Caco-2 (cell line): Measurements from ENCODE around the gene SNX20. TPM values are rescaled to one million over a fixed set of nuclear protein-coding genes. Genes with fewer than 3 reads are reported as not detected.

Experiments used
- Bru-seq: library from RNA; stranded (reverse); fragments of 400-500 nt; gene quantifications from one replicate; lab custom pipeline; 2021; lab: Mats Ljungman, UMichigan
- BruChase-seq, 2 experiments: library from RNA; stranded (reverse); fragments of 400-500 nt; gene quantifications; one replicate each; lab custom pipeline; 2021; lab: Mats Ljungman, UMichigan
- BruUV-seq: library from RNA; stranded (reverse); fragments of 400-500 nt; replicated peaks from 2 replicates; lab custom pipeline; 2021; lab: Mats Ljungman, UMichigan
- CTCF ChIA-PET: fragments of 300-600 bp; sonication (Branson Sonifier 250); formaldehyde crosslinking; loops from one replicate; lab custom pipeline; 2022; ENCODE audit warnings: antibody characterized with exemption; lab: Charles Lee
- POLR2A ChIA-PET: fragments of 300-600 bp; sonication (Branson Sonifier 250); formaldehyde crosslinking; loops from one replicate; lab custom pipeline; 2022; ENCODE audit warnings: antibody characterized with exemption; lab: Charles Lee
- DNase-seq, 2 experiments: peaks; one replicate each; pipeline versions ENCODE4 v3.0.0 to v3.0.0-alpha.2; 2020 to 2022
- H3K27me3 ChIP-seq: replicated peaks from 2 replicates; pipeline ENCODE4 v1.6.0; 2011; ENCODE audit warnings: low read length; ENCODE audit not compliant: control insufficient read depth, insufficient read depth
- H3K36me3 ChIP-seq: 2 replicates; pipeline ENCODE4 v1.5.1; 2011; ENCODE audit warnings: low read length; ENCODE audit not compliant: control insufficient read depth, insufficient read depth
- H3K4me1 ChIP-seq: fragments of 250-450 bp; sonication (Bioruptor Pico); 2 replicates; pipeline ENCODE4 v1.5.1; 2020; ENCODE audit warnings: mild to moderate bottlenecking
- H3K4me3 ChIP-seq: 2 replicates; pipeline ENCODE4 v1.5.1; 2011; ENCODE audit warnings: low read depth, mild to moderate bottlenecking, control low read depth, low read length
- H3K9me3 ChIP-seq: fragments of 250-450 bp; sonication (Bioruptor Pico); 2 replicates; pipeline ENCODE4 v1.5.1; 2020; ENCODE audit warnings: mild to moderate bottlenecking, moderate library complexity
- H3K27ac Mint-ChIP-seq: one replicate; pipeline ENCODE4 v1.8.0; 2022; ENCODE audit warnings: mixed read lengths; ENCODE audit not compliant: unreplicated experiment
- H3K27me3 Mint-ChIP-seq: one replicate; pipeline ENCODE4 v1.8.0; 2022; ENCODE audit warnings: mixed read lengths; ENCODE audit not compliant: insufficient read depth, unreplicated experiment
- H3K36me3 Mint-ChIP-seq: one replicate; pipeline ENCODE4 v1.8.0; 2022; ENCODE audit warnings: mild to moderate bottlenecking, mixed read lengths; ENCODE audit not compliant: insufficient read depth, unreplicated experiment
- H3K4me1 Mint-ChIP-seq: one replicate; pipeline ENCODE4 v1.8.0; 2022; ENCODE audit warnings: low read depth, mixed read lengths; ENCODE audit not compliant: unreplicated experiment
- H3K4me3 Mint-ChIP-seq: one replicate; pipeline ENCODE4 v1.8.0; 2022; ENCODE audit warnings: mild to moderate bottlenecking, moderate library complexity, mixed read lengths; ENCODE audit not compliant: unreplicated experiment
- H3K9me3 Mint-ChIP-seq: one replicate; pipeline ENCODE4 v1.8.0; 2022; ENCODE audit warnings: mixed read lengths; ENCODE audit not compliant: unreplicated experiment
- CTCF ChIP-seq, 2 experiments: fragments of 200-600 bp in 1 of 2; IDR thresholded peaks; 1 replicate in 1 of 2; 2 replicates in 1 of 2; pipeline versions ENCODE4 v1.5.1 to v1.8.0; 2011 to 2022; ENCODE audit warnings: antibody characterized with exemption in 1 of 2, control low read depth in 1 of 2, inconsistent platforms in 1 of 2, low read depth in 1 of 2, low read length in 1 of 2, mild to moderate bottlenecking in 1 of 2, moderate library complexity in 1 of 2; ENCODE audit not compliant: insufficient read depth in 1 of 2, severe bottlenecking in 1 of 2, unreplicated experiment in 1 of 2
- intact Hi-C: fragments of 100-400 bp; cut with micrococcal nuclease; formaldehyde crosslinking; loops from one replicate; pipeline ENCODE4 v1.10.0; 2022; ENCODE audit not compliant: unreplicated experiment
- long read RNA-seq: library from polyadenylated mRNA; stranded (forward); transcript quantifications from one replicate; pipeline ENCODE4 v2.0.0, GENCODE V29; 2022
- total RNA-seq: library from RNA; stranded (reverse); gene quantifications from 2 replicates; pipeline ENCODE4 v1.2.3, GENCODE V29; 2022

Gene SNX20
- total RNA-seq (not detected in 2 replicates), Bru-seq, nascent RNA (percentile 5 among the genes with signal in this experiment), BruChase-seq, experiment 1, labeled RNA remaining after a 2-hour chase (not detected), BruChase-seq, experiment 2, labeled RNA remaining after a 6-hour chase (not detected)
- long read RNA-seq = 0 reads

GRCh38 chr16:50681021-50681885 is at the start of gene SNX20:
SNX20 (minus strand) TSS chr16:50681312; CDS start chr16:50677526, 3,786 bp downstream.
- Mint-ChIP-seq H3K27ac (no peak within 1 kb of the TSS), H3K9me3 (no peaks in the 10 kb centered on the region), H3K4me3 (no peak within 1 kb of the TSS), H3K4me1 (no peaks in the 10 kb centered on the region), H3K36me3 (no peaks in the 10 kb centered on the region), H3K27me3 (no peaks in the 10 kb centered on the region)
- intact Hi-C loops = no loop called here
- no TSS peak for BruUV-seq
- Histone ChIP-seq H3K9me3 (no peaks in the 10 kb centered on the region; the same call in 1 of the 2 replicates), H3K36me3 (no peaks in the 10 kb centered on the region), H3K27me3 (no peaks in the 10 kb centered on the region), H3K4me1 (no peaks in the 10 kb centered on the region), H3K4me3 (no peak within 1 kb of the TSS)
- peak in 1 of 2 experiments; percentile 19 for DNase-seq
- ChIA-PET CTCF (interaction anchor here (1.1 kb wide), 1 partner anchor 16 kb away, joined by 4 read pairs; no protein-coding TSS in a partner anchor), POLR2A (no interaction called here)
- TF ChIP-seq CTCF (IDR thresholded peaks at IDR 0.05; ENCODE audit: insufficient read depth in 1 of 2, low read depth in 1 of 2, low read length in 1 of 2, severe bottlenecking in 1 of 2, unreplicated experiment in 1 of 2) = no peak

- TF ChIP-seq CTCF (IDR thresholded peaks at IDR 0.05; ENCODE audit: insufficient read depth in 1 of 2, low read depth in 1 of 2, low read length in 1 of 2, severe bottlenecking in 1 of 2, unreplicated experiment in 1 of 2) = no peak
- Mint-ChIP-seq H3K4me3 (no peak overlapping the region), H3K4me1 (peaks cover 9% of the 10 kb centered on the region), H3K27ac (no peak overlapping the region), H3K27me3 (no peaks in the 10 kb centered on the region), H3K36me3 (no peaks in the 10 kb centered on the region), H3K9me3 (no peaks in the 10 kb centered on the region)
- H3K27me3 ChIP-seq = no peaks in the 10 kb centered on the region
- H3K36me3 ChIP-seq = no peaks in the 10 kb centered on the region
- H3K4me1 ChIP-seq = peaks cover 9% of the 10 kb centered on the region
- no peak overlapping the region for H3K4me3 ChIP-seq
- no peaks in the 10 kb centered on the region for H3K9me3 ChIP-seq
- POLR2A ChIA-PET = no interaction called here
- CTCF ChIA-PET = no interaction called here
- BruUV-seq = no TSS peak
- intact Hi-C loops = no loop called here
- no peak for DNase-seq
Measured at GRCh38 chr16:50724306-50724705, 43.2 kb upstream of the SNX20 start.

- ChIA-PET POLR2A (no interaction called here), CTCF (no interaction called here)
- intact Hi-C loops = no loop called here
- peaks cover 20% of the 10 kb centered on the region for H3K4me1 Mint-ChIP-seq
- H3K27ac Mint-ChIP-seq = no peak overlapping the region
- no peaks in the 10 kb centered on the region for H3K9me3 Mint-ChIP-seq
- Histone ChIP-seq H3K4me1 (peaks cover 17% of the 10 kb centered on the region), H3K27me3 (no peaks in the 10 kb centered on the region), H3K4me3 (no peak overlapping the region), H3K9me3 (no peaks in the 10 kb centered on the region), H3K36me3 (no peaks in the 10 kb centered on the region)
- BruUV-seq = no TSS peak
- no peaks in the 10 kb centered on the region for H3K36me3 Mint-ChIP-seq
- no peak for DNase-seq
- TF ChIP-seq CTCF (IDR thresholded peaks at IDR 0.05; ENCODE audit: insufficient read depth in 1 of 2, low read depth in 1 of 2, low read length in 1 of 2, severe bottlenecking in 1 of 2, unreplicated experiment in 1 of 2) = no peak
- H3K27me3 Mint-ChIP-seq = no peaks in the 10 kb centered on the region
- H3K4me3 Mint-ChIP-seq = no peak overlapping the region
Measured at GRCh38 chr16:50722960-50723359, 41.8 kb upstream of the SNX20 start.
